C1 segment of cervical spinal cord (tissue), 14 donors: Measurements from ENCODE around the gene RIOK3.
"Not testable (repeated sequence)": the region's sequence is repeated elsewhere in the genome, so short reads cannot be mapped to it uniquely, and the experiment has no call there.

Experiments used
- DNase-seq, 14 donors: peaks; one replicate each; lab custom pipeline; 2025; lab: John Stamatoyannopoulos, UW

Gene RIOK3

GRCh38 chr18:23451491-23451890 is 1.6 kb upstream of the RIOK3 start:
- no peak for DNase-seq

DNA sequence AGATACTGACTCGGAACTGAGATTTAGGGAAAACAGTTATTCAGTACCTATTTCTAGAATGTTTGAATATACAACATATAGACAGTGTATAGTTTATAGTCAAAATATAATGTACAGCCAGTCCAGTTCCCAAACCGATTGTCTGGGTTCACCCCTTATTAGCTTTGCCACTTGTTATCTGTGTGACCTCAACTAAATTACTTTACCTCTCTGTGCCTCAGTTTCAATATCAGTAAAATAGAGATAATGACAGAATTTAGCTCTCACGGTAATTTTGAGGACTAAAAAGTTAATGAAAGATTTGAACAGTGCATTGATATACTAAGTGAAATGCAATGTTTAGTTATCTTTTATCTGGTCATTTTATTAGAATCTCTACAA is 750 bp upstream of the RIOK3 start:
- DNase-seq, result no peak

DNA sequence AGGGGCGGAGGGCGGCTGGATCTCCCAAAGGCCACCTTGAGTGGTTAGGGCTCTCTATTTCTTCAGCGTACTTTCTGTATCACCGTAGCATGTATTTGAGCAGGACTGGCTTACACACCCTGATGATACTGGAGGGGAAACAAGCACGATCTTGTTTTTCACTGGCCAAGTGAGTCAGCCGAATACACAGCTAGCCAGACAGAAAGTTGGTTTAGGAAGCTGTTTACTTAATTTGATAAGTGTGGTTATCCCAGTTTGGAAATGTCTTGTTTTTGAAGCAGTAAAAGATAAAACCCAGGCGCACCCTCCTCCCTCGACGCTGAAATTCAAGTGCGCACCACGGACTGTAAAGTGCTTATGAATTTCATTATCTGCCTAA is 582 bp downstream of the RIOK3 start:
- peak in 1 of 14 donors; percentile 29 for DNase-seq

DNA sequence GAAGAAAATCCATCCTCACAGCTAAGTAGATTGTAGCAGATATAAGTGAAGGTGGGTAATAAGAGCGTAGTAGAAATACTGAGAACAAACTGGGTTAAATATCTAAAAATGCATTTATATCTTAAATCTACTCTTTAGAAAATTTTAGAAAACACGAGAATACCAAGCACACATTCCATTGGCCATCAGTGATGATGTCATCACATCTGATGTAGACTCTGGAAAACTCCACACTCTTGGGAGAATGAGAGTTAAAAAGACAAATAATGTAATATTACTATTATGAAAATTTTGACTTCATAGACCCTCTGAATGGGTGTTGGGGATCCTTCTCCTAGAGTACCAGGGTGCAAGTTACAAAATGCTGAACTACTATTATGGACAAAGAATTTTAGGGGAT is 3.7 kb downstream of the RIOK3 start:
- no peak for DNase-seq

DNA sequence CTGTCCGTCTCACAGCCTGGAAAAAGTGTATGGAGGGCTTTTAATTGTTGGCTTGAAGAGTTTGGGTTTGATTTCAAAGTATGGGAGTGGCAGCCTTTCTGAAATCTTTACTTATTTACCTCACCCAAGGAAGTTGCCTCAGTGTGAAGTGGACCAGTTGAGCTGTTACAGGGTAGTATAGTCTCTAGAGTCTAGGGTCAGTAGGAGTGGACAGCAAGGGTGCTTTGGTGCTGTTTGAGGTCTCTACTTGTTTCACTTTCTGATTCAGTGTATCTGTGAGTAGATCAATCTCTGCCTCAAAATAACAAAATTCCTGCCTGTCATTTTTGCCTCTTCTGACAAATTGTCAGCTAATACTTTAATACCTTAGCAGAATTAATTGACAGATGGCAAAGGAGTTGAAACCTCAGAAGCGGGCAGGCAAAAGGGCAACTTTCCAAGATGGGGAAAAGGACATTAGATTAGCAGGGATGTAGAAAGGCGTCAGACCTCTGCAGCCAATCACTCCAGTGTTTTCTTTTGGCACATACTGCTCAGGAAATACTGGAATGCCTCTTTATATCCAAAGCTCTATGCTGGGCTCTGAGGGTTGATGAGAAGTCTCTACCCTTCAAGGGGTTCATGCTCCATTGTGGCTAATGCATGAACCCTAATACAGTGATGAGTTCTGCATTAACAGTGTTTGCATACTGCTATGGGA is 5.9 kb downstream of the RIOK3 start:
- DNase-seq, result no peak

GRCh38 chr18:23459530-23459921 is 6.4 kb downstream of the RIOK3 start:
- no peak for DNase-seq

DNA sequence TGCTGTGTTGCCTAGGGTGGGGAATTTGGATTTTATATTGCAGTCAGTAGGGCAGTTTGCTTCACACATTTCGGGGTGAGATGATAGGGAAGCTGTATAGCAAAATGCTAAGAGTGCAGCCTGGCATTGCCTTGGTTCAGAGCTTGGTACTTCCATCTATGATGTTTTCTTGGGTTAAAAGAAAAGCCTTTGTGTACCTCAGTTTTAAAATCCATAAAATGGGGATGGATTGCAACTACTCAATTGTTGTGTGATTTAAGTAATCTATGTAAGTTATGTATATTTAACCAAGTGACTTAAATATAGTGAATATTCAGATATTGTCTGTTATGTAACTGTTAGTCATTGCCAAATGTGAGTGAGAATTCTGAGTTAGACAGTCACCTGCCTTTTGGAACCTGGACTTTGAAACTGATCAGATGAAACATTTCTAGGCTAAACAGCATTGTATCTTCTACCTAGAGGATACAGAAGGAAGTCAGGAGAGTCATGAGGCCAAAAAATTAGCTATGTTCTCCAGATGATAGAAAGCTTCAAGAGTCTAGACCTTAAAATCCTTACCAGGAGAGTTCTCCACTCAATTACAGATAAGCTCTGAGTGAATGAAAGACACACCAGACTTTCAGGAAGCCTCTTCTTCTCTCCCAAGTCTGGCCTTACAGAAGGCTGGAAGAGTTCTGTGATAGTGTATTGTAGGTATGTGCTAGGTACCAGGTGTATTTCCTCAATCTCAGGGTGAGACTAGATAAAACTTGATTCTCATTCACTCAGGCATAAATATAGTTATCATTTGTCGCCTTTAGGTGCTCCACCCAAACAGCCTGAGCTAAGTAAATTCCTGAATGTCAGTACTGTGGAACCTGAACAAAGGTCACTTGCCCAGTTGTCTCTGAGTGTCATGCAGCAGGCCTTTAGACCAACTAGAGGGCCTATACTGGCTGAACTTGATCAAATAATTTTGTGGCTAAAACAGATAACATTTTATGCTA is 7.5 kb downstream of the RIOK3 start:
- no peak for DNase-seq

DNA sequence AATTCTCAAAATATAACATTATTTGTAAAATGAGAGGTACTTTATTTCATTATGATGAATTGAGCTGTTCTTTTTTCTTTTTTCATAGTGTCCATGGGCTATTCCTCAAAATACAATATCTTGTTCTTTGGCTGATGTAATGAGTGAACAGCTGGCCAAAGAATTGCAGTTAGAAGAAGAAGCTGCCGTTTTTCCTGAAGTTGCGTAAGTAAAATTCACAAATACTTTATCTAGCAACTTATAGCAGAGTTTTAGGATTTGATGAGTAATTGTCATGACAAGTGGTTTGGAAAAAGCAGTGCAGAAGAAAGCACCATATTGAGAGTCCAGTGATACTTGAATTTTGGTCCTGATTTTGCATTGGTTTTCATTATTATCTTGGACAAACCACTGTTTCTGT is 9.8 kb downstream of the RIOK3 start:
- no peak for DNase-seq

DNA sequence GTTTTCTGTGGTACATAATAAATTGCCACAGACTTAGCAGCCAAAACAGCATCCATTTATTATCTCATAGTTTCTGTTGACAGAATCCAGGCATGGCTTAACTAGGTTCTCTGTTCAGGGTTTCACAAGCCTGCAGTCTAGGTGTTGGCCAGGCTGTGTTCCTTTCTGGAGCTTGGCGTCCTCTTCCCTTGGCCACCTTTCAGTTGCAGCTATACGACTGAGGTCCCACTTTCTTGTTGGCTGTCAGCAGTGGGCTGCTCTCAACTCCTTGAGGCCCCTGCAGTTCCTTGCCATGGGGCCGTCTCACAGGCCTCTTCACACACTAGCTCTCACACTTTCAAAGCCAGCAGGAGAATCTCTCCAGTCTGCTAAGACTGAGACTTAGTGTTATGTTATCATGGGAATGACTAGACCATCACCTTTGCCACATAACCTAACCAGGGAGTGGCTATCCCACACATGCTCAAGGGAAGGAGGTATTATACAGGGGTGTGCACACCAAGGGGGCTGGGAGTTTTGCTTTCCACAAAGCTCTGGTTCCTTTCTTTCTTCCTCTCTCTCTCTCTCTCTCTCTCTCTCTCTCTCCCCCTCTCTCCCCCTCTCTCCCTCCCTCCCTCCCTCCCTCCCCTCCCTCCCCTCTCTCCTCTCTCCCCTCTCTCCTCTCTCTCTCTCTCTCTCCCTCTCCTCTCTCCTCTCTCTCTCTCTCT is 15.8 kb downstream of the RIOK3 start:
- peak in 7 of 14 donors; percentile 5 to 52 (median 37) for DNase-seq

GRCh38 chr18:23470620-23471387 is 17.7 kb downstream of the RIOK3 start:
- DNase-seq, result no peak

DNA sequence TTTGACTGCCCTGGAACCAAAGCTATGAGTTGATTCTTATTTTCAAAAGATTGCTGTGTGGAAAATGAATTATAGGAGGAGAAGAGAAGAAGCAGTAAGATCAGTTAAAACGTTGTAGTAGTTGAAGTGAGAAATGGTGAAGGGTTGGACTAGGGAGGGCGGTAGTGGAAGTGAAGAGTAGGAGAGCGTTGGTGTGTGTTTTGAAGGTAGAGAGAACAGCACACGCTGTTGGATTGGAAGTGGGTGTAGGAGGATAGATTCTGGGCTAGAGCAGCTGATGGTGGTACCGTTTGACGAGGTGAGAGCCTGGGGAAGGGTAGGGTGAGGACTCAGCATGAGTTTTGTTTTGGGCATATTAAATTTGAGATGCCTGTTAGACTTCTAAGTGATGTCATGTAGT is 18.4 kb downstream of the RIOK3 start:
- no peak for DNase-seq

DNA sequence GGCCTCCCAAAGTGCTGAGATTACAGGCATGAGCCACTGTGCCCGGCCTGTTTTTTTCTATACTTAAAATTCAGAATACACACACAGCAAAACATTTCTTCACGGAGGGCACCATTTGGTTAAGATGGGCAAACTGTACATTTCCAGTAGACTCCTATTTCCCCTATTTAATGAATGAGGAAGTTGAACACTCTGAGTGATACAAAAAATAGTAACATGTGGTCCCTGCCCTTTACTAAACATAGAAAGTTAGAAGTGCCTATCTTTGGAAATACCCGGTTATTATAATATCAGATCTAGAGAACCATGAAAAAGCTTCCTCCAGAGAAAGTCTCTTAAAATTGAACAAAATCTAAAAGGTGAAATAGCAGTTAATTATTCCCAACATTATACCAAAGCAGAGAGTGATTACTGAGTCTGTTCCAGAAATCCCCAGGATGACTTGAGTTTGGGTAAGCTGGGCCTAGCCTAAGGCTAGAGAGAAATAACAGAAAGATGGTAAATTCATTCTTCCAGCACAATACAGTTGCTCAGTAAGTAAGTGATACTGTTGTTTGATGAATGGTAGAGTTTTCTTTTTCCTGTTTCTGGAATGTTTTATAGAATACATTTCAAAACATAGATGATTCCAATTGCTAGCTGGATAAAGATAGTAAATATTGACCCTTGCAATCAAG is 26.9 kb downstream of the RIOK3 start:
- no peak for DNase-seq

DNA sequence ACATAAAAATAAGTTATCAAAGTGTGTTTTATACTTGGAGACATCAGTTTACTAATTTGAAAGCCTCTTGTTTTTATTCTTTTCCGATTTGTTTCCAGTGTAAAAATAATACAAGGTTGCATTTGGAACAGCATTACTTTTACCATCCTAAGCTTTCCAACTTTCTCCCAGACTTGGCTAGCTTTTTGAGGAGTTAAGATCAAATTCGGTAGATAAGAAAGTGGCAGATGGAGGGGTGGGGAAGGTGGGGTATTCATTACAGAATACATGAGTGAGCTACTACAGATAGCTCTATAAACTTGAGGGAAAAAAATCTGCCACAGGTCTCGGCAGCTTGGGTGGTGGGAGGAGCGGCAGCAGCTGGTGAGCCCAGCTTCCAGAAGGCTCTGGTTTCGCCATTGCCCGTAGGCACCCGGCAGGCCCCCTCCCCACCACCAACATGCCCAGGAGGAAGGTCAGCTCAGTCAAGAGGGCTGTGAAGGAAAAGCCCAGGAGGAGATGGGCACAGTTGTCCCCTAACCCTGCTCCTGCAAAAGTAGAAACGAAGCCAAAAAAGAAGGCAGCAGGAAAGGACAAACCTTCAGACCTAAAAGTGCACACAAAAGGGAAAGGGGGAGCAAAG is 31.6 kb downstream of the RIOK3 start:
- DNase-seq, result no peak

DNA sequence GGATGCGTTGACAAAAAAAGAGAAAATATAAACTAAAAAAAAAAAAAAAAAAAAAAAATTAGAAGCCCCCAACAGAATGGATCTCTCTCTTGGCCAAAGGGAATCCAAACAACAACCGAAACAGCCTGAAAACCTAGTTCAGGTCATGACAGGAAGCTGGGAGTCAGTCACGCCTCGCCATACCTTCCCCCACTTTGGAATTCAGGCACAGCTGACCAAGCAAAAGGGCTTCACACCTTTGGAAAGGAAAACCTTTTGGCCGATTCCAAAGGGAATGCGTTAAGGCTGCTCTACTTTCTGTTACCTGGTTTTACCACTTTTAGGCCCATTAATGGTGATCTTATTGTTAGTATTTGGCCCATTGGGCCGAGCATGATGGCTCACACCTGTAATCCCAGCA is 32.3 kb downstream of the RIOK3 start:
- no peak for DNase-seq

DNA sequence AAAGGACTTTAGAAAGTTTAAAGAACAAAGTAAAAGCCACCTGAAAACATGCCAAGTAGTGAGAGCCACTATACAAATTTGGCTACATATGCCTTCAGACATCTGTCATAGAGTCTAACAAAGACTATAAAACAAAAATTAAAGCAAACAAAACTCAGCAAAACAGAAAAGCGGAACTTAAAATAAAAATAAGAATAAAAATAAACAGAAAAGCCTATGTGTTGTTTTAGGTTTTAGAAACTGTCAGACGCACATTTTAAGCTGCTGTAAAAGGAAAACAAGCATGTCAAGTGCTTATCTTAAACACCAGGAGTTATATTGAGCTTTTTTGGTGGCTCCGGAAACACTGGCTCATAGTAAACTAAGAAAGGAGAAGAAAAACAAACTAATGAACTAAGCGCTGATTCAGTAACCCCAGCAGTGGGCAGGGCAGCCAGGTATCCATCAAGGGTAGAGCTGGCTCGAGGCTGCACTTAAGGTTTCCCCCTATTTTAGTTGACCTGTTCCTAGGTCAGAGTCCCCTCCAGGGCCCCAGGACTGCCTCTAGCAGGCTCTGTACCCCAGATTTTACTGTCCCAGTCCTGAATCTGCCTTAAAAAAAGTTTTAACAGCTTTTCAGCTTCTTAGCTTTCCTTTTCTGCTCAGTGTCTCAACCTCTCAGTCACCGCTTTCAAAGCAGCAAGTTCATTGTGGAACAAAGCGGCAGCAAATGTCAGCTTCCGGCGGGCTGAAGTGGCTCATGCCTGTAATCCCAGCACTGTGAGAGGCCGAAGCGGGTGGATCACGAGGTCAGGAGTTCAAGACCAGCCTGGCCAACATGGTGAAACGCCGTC is 34.9 kb downstream of the RIOK3 start:
- DNase-seq, result peak in 1 of 14 donors; percentile 24

DNA sequence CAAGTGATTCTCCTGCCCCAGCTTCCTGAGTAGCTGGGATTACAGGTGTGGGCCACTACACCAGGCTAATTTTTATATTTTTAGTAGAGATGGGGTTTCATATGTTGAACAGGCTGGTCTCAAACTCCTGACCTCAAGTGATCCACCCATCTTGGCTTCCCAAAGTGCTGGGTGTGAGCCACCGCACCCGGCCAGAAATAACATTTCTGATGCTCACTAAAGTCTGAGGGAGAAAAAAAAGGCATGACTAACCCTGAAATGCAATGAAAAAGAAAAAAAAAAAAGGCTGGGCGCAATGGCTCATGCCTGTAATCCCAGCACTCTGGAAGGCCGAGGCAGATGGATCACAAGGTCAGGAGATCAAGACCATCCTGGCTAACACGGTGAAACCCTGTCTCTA is 36.5 kb downstream of the RIOK3 start:
- not testable (repeated sequence) for DNase-seq

DNA sequence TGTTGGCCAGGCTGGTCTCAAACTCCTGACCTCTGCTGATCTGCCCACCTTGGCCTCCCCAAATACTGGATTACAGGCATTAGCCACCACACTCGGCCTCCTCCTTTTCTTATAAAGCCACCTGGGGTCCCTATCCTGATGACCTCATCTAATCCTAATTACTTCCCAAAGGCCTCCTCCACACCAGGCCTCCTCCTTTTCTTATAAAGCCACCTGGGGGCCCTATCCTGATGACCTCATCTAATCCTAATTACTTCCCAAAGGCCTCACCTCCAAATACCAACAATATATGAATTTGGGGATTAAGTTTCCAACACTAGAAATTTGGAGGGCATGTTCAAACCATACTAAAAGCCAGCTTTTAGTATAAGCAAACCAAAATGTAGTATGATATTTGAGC is 40.6 kb downstream of the RIOK3 start:
- no peak for DNase-seq

- no peak for DNase-seq
Observed at GRCh38 chr18:23494992-23495391, 41.9 kb downstream of the RIOK3 start.

GRCh38 chr18:23495723-23496440 is 42.8 kb downstream of the RIOK3 start:
- DNase-seq, result no peak
